Right atrium auricular region (tissue), 2 donors: Measurements from ENCODE around the gene UTRN. TPM values are rescaled to one million over a fixed set of nuclear protein-coding genes. Genes with fewer than 3 reads are reported as not detected.

Experiments
- DNase-seq: peaks from one replicate; pipeline ENCODE4 v3.0.0-alpha.2; 2019; ENCODE audit warnings: low spot score
- H3K27ac ChIP-seq, 2 donors: fragments of 200-600 bp; sonication (generic); 1 replicate in 1 of 2; 2 replicates in 1 of 2; pipeline ENCODE4 v1.5.1; 2016 to 2019
- H3K27me3 ChIP-seq, 2 donors: fragments of 200-600 bp; sonication (generic); one replicate each; pipeline versions ENCODE4 v1.5.1 to v1.6.0; 2017 to 2019
- H3K36me3 ChIP-seq: fragments of 200-600 bp; sonication (generic); one replicate; pipeline ENCODE4 v1.5.1; 2016
- H3K4me1 ChIP-seq, 2 donors: fragments of 200-600 bp; sonication (generic); one replicate each; pipeline versions ENCODE4 v1.5.1 to v1.6.0; 2017 to 2019
- H3K4me3 ChIP-seq, 2 donors: fragments of 200-600 bp; sonication (generic); 1 replicate in 1 of 2; 2 replicates in 1 of 2; pipeline ENCODE4 v1.5.1; 2017 to 2019; ENCODE audit warnings: mild to moderate bottlenecking in 1 of 2, moderate library complexity in 1 of 2
- H3K9me3 ChIP-seq, 2 donors: fragments of 200-600 bp; sonication (generic); one replicate each; pipeline ENCODE4 v1.5.1; 2019
- CTCF ChIP-seq, 2 donors: fragments of 200-600 bp; sonication (generic); IDR thresholded peaks; one replicate each; pipeline ENCODE4 v1.5.1; 2019; ENCODE audit warnings: antibody characterized with exemption in 2 of 2
- total RNA-seq, 2 donors: library from RNA; depleted of rRNA; stranded (reverse); fragments of >200 nt; gene quantifications; one replicate each; pipeline ENCODE4 v1.1.0, GENCODE V29; 2016

The UTRN gene
- total RNA-seq, 2 donors from 2014 or later: 57.5 to 75.8 TPM

- peaks cover 0 to 18% of the 10 kb centered on the region in 2 donors for H3K4me1 ChIP-seq
- H3K4me3 ChIP-seq: peak overlapping the region; percentile 79
- H3K36me3 ChIP-seq: no peaks in the 10 kb centered on the region
- peak overlapping the region; percentile 94 to 98 for H3K27ac ChIP-seq
- TF ChIP-seq CTCF (IDR thresholded peaks at IDR 0.05): no peak
- no peak for DNase-seq
- no peaks in the 10 kb centered on the region for H3K9me3 ChIP-seq
- no peaks in the 10 kb centered on the region for H3K27me3 ChIP-seq
Measured at GRCh38 chr6:144284478-144284782, 705 bp upstream of the UTRN start.

DNA sequence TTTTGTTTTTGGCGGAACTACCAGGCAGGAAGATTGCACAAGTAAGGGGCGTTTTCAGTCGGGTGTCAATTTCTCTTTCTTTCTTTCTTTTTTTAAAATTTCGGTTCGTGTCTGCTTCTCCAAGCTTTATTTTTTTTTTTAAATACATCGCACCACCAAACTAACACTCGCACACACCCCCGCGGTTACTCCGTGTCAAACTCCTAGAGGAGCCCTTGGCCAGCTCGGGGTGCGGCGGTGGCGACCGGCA, 338 bp downstream of the UTRN start:
- peak overlapping the region; percentile 79 for H3K4me3 ChIP-seq
- no peaks in the 10 kb centered on the region for H3K36me3 ChIP-seq
- peaks cover 0 to 18% of the 10 kb centered on the region in 2 donors for H3K4me1 ChIP-seq
- no peaks in the 10 kb centered on the region for H3K9me3 ChIP-seq
- no peaks in the 10 kb centered on the region for H3K27me3 ChIP-seq
- peak overlapping the region; percentile 94 to 98 for H3K27ac ChIP-seq
- no peak for TF ChIP-seq CTCF (IDR thresholded peaks at IDR 0.05)
- DNase-seq: no peak

DNA sequence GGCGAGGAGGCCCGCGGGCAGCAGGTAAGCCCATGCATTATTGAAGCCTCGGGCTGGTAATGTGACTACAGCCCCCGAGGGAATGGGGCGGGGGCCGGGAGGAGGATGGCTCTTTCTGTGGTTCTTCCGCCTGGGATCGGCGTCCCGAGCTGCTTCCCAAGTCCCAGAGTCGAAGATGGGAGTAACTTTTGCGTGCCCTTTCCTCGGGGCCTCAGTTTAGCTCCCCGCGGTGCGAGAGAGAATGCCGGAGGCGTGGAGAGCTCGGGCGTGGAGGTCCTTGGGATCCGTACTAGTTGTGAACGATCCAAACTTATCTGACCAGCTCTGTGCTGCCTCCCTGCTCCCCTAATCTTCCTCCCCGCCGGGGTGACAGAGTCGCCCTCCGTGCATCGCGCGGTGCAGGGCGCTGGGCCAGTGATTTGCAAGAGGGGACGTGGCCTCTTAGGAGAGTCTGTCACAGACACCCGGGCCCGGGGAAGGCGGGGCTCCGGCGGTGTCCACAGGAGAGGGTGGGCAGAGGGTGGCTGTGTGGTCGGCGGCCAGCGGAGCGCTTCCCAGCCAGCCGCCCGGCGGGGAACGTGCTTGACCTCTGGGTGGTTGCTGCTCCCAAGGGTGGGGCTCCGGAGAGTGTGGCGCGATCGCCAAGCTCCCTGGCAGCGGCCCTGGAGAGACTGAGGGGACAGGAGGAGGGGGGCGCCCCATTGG, 815 bp downstream of the UTRN start:
- Histone ChIP-seq H3K27ac (peak overlapping the region; percentile 94 to 98), H3K4me1 (peaks cover 0 to 18% of the 10 kb centered on the region in 2 donors), H3K27me3 (no peaks in the 10 kb centered on the region), H3K36me3 (no peaks in the 10 kb centered on the region), H3K9me3 (no peaks in the 10 kb centered on the region), H3K4me3 (peak overlapping the region; percentile 79)
- peak; percentile 89 for DNase-seq
- TF ChIP-seq CTCF (IDR thresholded peaks at IDR 0.05): no peak

- Histone ChIP-seq H3K27me3 (no peaks in the 10 kb centered on the region), H3K36me3 (no peaks in the 10 kb centered on the region), H3K9me3 (no peaks in the 10 kb centered on the region), H3K4me3 (peak overlapping the region; percentile 79), H3K4me1 (peaks cover 0 to 18% of the 10 kb centered on the region in 2 donors), H3K27ac (peak overlapping the region; percentile 94 to 98)
- DNase-seq: peak; percentile 80
- TF ChIP-seq CTCF (IDR thresholded peaks at IDR 0.05): peak in 1 of 2 donors; percentile 8
Measured at GRCh38 chr6:144286503-144287393, 1.6 kb downstream of the UTRN start.

GRCh38 chr6:144289006-144289405, 3.9 kb downstream of the UTRN start:
- Histone ChIP-seq H3K4me3 (no peak overlapping the region), H3K27me3 (no peaks in the 10 kb centered on the region), H3K27ac (no peak overlapping the region), H3K9me3 (no peaks in the 10 kb centered on the region), H3K36me3 (no peaks in the 10 kb centered on the region), H3K4me1 (peaks cover 0 to 14% of the 10 kb centered on the region in 2 donors)
- no peak for DNase-seq
- no peak for TF ChIP-seq CTCF (IDR thresholded peaks at IDR 0.05)
